Measurements from ENCODE around the gene SLX9.

DNA sequence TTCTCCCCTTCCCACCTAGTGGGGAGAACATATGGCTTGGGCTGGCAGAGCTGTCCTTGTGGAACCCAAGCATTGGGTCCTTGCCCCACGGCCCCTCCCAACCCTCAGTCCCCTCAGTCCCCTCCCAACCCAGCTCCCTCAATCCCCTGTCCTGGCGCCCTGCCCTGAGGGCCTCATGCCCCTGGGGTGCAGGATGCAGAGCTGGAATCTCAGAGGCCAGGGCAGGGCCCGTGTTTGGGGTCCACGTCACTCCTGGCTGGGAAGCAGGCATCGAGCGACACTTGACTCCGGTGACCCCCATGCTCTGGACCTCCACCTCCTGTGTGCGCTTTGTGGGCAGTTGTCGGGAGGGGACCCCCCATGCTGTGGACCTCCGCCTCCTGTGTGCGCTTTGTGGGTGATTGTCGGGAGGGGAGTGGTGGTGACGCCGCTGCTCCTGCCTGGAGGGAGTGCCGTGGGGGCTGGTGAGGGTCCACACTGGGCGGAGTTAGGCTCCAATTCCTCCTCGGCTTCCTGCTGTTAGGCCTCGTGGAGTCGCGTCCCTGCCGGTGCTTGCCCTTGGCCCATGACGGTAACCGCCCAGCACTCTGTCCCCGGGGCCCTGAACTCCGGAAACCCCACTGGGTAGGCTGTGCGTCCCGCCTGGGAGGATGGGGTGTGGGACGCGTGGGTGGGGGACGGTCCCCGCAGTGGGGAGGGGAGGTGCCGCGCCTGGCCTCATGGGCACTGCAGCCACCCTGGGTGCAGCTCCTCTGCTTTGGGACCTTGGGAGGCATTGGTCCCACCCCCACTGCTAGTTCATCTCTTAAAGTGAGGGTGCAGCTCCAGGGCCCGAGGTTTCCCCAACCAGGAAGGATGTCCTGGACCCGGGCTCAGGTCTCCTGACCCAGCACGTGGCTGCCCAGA, 31.2 kb downstream of the SLX9 start:
- TF ChIP-seq POLR2AphosphoS5 (IDR thresholded peaks at IDR 0.05; ENCODE audit: borderline replicate concordance, low read depth, low read length) (no peak), EZH2 (IDR thresholded peaks at IDR 0.05) (no peak), FOXP2 (optimal IDR thresholded peaks at IDR 0.05; ENCODE audit: control extremely low read depth, extremely low read length, insufficient read depth) (no peak)

Measured in SK-N-MC (cell line).